HG03457 (cell line): ENCODE measurements around the gene MYO10.
"Not testable (repeated sequence)": the region's sequence is repeated elsewhere in the genome, so short reads cannot be mapped to it uniquely, and the experiment has no call there.

Experiments
- ATAC-seq: cut with Tn5 transposase; IDR thresholded peaks from one replicate; pipeline ENCODE4 v1.9.1; 2021; ENCODE audit warnings: moderate number of reproducible peaks; ENCODE audit not compliant: unreplicated experiment

Gene MYO10

GRCh38 chr5:16936150-16936988 lies at the start of gene MYO10:
Gene MYO10, minus strand, starts transcription at chr5:16936288. Its CDS starts 480 bp downstream, at chr5:16935808.
- ATAC-seq: no peak

GRCh38 chr5:16985304-16985703 lies 49.2 kb upstream of the MYO10 start:
- not testable (repeated sequence) for ATAC-seq

DNA sequence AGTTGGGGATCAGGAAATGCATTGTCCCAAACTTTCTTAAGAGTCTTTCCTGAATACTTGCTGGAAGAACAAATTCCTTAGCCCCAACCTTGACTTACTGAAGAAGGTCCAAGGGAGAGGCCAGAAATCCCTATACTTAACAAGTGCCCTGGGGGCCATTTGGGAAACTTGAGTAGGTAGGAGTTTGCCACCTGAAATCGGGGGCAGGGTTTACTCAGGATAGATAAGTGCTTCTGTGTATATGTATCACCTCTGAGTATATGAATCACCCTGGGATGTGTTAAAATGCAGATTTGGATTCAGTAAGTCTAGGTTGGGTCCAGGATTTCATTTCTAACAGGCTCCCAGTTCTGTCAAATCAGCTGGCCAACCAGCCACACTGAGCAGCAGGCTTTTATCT lies 47.9 kb upstream of the MYO10 start:
- ATAC-seq: no peak

DNA sequence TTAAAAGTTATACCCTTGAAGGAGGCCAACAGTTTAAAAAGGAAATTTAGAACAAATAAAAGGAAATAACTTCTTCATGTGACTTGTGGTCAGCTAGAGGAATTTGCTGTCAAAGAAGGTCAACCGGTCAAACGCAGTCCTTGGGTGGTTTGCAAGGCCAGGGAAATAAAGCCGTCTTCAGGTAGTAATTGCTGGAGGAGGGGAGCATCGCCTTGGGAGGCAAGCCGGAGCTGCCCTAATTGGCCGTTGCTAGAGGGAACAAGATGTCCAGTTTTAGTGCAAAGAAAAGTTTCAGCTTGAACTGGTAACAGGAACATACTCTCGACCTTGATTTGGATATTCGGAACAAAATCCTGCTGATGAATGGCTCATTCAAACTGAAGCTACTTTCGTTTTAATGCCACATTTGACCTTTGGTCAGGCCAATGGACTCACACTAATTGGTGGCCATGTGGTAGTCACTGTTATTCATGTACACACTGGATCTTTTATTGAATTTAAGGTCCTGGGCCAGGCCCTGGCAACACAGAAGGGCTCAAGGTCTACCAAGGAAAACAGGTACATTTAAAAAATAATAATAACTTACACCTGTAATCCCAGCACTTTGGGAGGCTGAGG lies 47.0 kb upstream of the MYO10 start:
- no peak for ATAC-seq

DNA sequence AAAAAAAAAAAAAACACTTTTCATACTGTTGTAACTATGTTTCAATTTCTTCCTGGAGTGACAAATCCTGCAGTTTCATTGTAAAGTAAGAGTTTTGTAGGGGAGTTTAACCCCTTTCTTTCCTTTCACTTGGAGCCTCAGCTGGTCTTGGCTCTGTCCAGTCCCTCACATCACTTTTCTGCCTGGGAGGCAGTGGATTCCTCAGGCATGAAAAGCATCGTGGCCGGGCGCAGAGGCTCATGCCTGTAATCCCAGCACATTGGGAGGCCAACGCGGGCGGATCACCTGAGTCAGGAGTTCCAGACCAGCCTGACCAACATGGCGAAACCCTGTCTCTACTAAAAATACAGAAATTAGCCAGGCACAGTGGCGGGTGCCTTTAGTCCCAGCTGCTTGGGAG lies 45.6 kb upstream of the MYO10 start:
- ATAC-seq: no peak

GRCh38 chr5:16980983-16981382 lies 44.9 kb upstream of the MYO10 start:
- ATAC-seq: no peak

- no peak for ATAC-seq
Observed at GRCh38 chr5:16978296-16978695, 42.2 kb upstream of the MYO10 start.

DNA sequence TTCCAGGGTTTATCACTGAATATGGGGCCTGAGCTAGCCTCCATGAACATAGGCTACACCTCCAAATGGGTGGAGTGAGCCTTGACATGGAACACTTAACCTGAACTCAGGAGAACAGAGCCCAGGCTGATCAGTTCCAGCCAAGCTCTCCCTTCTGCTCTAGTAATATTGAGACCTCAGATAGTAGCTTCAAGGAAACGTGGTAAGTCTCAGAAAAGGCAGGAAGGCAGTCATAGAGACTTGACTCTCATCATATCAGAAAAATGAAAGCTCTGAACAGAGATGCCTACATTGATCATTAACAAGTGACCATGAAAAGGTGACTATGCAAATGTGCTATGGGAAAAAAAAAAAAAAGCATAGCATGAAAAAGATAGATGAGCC lies 40.5 kb upstream of the MYO10 start:
- peak; percentile 87 for ATAC-seq

GRCh38 chr5:16975950-16976624 lies 40.0 kb upstream of the MYO10 start:
- peak; percentile 80 for ATAC-seq

DNA sequence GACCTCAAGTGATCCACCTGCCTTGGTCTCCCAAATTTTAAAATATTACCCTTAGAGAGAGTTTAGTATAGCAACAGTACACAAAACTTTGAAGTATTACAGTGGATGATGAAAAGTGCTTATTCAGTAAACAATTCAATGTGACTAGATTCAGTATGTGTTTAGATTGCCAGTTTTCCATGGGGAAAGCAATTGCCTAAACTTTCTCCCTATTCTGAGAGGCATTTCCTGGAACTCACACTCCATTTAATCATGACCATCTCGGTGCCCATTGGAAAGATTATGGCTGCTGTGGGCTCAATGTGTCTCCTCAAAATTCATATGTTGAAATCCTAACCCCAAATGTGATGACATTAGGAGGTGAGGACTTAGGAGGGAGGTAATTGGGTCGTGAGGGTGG lies 38.9 kb upstream of the MYO10 start:
- no peak for ATAC-seq

DNA sequence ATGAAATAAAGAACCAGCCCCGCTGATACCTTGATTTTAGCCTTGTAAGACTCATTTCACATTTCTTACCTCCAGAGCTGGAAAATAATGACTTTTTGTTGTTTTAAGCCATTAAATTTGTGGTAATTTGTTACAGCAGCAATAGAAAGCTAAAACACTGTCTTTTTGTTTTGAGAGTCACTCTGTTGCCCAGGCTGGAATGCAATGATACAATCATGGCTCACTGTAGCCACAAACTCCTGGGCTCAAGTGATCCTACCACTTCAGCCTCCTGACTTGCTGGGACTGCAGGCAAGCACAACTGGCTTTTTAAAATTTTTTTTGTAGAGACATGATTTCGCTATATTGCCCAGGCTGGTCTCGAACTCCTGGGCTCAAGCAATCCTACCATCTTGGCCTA lies 34.7 kb upstream of the MYO10 start:
- ATAC-seq: no peak

GRCh38 chr5:16970260-16970659 lies 34.2 kb upstream of the MYO10 start:
- no peak for ATAC-seq

- no peak for ATAC-seq
Observed at GRCh38 chr5:16965581-16965980, 29.5 kb upstream of the MYO10 start.

GRCh38 chr5:16963821-16964220 lies 27.7 kb upstream of the MYO10 start:
- ATAC-seq: no peak

DNA sequence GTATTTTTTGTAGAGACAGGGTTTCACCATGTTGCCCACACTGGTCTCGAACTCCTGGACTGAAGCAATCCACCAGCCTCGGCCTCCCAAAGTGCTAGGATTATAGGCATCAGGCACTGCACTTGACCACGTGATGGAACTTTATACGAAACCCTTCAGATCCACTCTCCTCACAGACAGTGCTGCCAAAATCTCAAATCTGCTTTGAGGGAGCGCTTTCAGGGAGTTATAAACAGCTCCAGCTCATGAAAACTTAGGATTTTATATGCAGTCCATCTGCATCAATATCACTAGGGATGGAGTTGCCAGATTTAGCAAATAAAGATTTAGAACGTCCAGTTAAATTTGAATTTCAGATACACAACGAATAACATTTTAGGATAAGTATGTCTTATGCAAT lies 25.0 kb upstream of the MYO10 start:
- no peak for ATAC-seq

DNA sequence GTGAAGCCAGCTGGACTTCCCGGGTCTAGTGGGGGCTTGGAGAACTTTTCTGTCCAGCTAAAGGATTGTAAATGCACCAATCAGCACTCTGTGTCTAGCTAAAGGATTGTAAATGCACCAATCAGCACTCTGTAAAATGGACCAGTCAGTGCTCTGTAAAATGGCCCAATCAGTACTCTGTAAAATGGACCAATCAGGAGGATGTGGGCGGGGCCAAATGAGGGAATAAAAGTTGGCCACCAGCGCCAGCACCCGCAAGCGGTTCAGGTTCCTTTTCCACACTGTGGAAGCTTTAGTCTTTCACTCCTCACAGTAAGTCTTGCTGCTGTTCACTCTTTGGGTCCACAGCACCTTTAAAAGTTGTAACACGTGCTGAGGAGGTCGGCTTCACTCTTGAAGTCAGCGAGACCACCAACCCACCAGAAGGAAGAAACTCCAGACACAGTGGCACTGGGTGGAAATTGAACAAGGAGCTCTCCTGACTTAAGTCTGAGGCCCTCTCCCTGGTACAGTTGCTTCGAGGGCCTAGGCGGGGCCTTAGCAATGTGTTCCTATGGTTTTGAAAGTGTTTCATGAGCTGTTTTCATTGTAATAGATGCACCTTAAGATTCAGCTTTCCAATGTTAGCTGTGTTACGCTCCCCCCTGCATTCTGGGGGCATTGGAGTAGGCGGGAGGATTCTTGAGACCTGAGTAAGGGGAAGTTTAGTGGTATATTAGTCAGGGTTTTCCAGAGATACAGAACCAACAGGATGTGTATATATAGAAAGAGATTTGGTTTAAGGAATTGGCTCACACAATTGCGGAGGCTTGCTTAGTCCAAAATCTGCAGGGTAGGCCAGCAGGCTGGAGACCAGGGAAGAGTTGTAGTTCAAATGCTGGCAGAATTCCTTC lies 21.5 kb upstream of the MYO10 start:
- no peak for ATAC-seq

DNA sequence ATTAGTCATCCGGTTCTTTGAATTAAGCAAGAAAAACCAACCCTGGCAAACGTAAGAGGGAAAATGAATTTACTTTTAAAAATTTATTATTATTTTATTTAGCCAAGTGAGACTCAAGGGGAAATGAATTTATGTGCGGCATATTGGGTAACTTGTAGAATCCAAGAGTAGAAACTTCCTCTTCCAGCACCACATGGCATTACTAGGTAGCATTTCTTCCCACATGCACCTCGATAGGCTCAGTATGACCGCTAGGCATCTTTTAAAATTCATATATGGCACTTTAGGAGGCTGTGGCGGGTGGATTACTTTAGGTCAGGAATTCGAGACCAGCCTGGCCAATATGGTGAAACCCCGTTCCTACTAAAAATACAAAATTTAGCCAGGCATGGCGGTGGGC lies 17.6 kb upstream of the MYO10 start:
- ATAC-seq: no peak

GRCh38 chr5:16952968-16953671 lies 17.0 kb upstream of the MYO10 start:
- ATAC-seq: no peak

GRCh38 chr5:16946725-16947124 lies 10.6 kb upstream of the MYO10 start:
- ATAC-seq: no peak

GRCh38 chr5:16944816-16945562 lies 8.9 kb upstream of the MYO10 start:
- no peak for ATAC-seq
